Amniotic epithelial cell (primary cell): ENCODE data around the gene ZNF777.
"Not testable (repeated sequence)": the region's sequence is repeated elsewhere in the genome, so short reads cannot be mapped to it uniquely, and the experiment has no call there.

Experiments
- DNase-seq: peaks from one replicate; pipeline ENCODE4 v3.0.0-alpha.2; 2010; ENCODE audit warnings: low read depth

Gene ZNF777

DNA sequence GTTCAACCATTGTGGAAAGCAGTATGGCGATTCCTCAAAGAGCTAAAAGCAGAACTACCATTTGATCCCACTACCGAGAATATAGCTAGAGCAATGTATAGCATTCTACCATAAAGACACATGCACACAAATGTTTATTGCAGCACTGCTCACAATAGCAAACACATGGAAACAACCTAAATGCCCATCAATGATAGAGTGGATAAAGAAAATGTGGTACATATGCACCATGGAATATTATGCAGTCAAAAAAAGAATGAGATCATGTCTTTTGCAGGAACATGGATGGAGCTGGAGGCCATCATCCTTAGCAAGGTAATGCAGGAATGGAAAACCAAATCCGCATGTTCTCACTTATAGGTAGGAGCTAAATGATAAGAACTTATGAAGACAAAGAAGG lies 47.8 kb downstream of the ZNF777 start:
- DNase-seq: not testable (repeated sequence)

DNA sequence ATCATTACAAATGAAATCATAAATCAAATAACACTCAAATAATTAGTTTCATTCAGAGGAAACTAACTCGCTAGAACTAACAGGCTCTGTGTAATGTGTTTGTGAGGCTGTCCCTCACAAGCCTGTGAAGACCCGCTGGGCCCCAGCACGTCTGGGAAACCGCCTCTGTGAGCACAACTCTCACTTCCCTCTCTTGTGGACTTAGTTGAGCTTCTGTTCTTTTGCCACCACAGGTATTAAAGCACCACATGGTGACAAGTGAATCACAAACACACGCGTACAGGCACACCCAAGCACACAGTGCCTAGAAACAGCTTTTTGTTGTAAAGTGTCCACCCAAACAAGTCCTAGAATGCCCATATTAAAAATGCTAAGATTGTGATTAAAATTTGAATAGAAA lies 51.0 kb downstream of the ZNF777 start:
- DNase-seq: no peak

DNA sequence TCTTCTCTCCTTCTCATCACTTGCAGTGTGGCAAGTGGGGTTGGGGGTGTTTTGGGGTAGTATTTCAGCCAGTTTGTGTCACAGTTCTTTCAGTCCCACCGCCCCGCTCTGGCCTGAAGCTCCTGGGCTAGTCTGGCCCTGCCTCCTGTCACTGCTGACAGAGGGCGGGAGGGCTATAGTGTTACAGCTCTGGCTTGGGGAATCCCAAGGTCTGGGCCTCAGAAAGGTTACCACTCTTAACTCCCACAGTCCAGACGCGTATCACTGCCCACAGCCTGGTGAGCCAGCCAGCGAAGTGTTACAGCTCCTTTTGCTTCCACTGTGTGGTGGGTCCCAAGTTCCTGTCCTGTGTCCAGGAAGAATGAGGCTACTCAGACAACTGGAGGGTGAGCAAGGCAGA lies 56.0 kb downstream of the ZNF777 start:
- DNase-seq: no peak

DNA sequence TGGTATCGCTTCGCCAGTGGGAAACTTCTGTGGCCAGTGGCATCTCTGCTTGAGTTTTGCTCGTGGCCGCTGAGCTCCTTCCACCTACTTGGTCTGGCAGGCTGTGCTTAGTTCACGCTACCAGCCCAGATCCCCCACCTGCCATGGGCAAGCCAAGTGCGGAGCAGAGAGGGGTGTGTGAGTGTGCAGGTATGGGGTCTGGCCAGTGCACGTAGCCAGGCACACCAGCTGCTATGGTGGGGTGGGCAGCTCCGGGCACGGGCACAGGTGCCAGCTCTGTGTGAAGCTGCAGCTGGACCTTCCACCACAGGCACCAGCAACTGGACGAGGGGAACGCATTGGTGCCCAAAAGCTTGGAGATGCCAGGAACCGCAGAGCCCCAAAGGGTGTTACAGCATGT lies 56.5 kb downstream of the ZNF777 start:
- no peak for DNase-seq

DNA sequence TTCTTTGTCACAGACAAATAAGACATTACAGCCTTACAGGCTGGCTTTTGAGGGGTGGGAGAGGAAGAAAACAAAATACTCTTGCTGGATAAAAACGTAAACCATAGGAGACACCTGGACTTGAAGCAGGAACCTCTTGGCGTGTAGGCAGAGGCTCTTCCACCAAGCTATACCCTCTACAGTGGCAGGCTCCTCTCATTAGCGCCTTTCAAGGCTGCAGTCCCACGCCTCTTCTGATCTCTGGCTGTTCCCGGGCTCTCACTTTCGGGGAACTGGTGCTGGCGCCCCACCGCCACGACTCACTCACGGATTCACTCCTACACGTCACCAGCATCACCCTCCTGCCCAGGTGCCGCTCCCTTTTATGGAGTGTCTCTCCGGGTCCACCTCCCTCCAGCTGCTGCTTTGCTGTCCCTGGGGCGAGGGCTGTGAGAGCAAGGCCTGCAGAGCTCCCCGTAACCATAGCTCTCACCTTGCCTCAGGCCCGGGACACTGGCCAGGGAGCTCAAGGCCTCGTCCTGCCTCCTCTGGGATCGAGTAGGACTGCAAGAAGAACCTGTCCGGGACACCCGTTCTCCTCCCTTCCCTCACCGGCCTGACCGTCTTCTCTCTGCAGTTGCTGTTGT lies 62.6 kb downstream of the ZNF777 start:
- DNase-seq: no peak

DNA sequence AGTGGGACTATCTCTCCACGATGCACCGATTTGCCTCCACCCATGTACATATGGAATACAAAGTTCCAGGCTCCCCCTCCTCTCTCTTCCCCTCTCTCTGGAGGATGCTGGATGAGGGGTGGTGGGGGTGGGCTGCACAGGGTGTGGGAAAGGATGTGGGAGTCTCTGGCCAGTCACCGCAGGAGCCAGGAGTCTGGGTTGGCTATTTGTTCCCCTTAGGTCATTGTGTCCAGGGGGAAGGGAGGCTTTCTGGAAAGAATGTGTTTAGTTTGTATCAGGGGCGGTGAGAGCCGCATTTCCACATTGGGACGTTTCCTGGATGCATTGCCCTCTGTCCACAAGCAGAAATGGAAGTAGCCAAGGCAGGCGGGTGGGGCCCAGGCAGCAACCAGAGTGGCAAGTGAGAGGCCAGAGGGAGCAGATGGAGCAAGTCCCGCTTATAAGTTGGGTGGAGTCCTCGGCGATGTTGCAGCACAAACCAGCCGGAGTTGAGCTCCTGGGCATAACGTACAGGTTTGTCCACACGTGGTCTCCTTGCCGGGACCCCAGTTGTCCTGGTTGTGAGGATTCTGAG lies 63.3 kb downstream of the ZNF777 start:
- DNase-seq: no peak

DNA sequence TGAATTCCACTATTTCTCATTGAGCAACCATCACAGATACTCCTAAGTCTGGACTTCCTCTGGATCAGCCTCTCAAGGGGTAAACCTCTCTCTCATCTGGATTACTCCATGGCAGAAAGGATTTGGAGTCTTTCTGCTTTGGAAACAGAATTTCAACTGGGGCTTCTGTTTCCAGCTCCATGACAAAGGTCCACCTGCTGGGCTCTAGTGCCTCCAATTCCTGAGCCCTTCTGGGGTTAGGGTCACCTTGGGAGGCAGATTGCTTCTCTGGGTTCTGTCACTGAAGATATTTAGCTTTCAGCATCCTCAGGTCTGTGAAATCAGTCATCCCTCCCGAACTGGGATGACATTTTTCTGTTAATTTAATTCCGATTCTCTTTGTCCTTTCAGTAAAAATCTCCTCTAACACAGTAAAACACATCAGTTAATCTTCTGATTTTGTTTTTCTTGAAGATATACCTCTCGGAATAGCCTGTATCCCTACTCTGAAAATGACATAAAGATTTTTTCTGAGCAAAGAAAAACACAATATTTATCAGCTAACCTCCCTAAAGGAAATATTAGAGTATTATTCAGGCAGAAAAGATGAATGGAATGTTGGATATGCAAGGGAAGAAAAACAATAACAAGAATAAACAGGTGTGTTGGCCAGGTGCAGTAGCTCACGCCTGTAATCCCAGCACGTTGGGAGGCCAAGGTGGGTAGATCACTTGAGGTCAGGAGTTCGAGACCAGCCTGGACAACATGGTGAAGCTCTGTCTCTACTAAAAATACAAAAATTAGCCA lies 72.1 kb downstream of the ZNF777 start:
- DNase-seq: not testable (repeated sequence)

DNA sequence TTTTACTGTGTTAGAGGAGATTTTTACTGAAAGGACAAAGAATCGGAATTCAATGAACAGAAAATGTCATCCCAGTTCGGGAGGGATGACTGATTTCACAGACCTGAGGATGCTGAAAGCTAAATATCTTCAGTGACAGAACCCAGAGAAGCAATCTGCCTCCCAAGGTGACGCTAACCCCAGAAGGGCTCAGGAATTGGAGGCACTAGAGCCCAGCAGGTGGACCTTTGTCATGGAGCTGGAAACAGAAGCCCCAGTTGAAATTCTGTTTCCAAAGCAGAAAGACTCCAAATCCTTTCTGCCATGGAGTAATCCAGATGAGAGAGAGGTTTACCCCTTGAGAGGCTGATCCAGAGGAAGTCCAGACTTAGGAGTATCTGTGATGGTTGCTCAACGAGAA lies 74.3 kb downstream of the ZNF777 start:
- not testable (repeated sequence) for DNase-seq

DNA sequence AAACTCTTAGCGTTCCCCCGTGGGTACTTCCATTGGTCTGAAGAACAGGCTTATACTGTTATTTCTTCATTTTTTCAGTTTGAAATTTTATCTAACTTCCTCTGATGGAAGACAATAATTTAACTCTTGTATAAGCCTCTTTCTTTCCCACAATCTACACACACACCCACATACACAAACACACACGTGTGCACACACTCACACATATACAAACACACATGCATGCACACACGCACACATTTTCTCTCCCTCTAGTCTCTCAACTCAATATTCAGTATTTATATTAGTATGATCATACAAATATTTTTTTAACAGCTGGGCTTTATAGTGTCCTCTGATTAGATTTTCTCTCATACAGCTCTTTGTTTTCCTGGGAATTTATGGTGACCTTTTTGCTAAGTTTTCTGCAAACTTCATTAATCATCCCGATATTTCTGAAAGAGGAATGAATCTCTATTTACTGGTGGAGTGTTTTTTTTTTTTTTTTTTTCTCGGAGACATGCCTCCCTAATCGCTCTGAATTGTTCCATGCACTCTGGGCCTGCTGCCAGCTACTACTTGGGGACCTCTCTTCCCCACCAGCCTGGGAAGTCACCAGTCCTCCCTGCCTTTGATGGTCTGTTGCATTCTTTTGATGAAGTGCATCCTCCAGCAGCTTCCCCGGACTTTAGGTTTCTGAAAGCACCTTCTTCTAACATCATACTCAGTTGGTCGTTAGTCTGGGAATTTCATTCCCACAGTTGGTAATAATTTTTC lies 75.5 kb downstream of the ZNF777 start:
- DNase-seq: no peak
